ENCODE results near the gene HHEX. TPM values are rescaled to one million over a fixed set of nuclear protein-coding genes. Genes with fewer than 3 reads are reported as not detected.
"Not testable (repeated sequence)": the region's sequence is repeated elsewhere in the genome, so short reads cannot be mapped to it uniquely, and the experiment has no call there.

The HHEX gene
- total RNA-seq, 1 experiment from 2014 or later = 2.9 TPM

DNA sequence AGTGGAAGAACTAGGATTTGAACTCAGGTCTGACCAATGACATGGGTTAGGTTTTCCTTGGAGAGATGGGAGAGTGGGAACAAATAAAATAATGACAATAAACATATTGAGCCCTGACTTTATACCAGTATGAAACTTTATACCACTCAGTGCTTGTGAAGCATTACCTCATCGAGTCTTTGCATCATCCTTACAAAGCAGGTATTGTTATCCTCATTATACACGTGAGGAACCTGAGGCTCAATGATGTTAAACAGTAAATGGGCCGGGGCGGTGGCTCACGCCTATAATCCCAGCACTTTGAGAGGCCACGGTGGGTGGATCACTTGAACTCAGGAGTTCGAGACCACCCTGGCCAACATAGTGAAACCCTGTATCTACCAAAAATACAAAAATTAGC, 47.7 kb downstream of the HHEX start:
- no peak overlapping the region for H3K27ac ChIP-seq
- no peaks in the 10 kb centered on the region for H3K9me3 ChIP-seq (replicated peaks)
- DNase-seq = no peak
- no peaks in the 10 kb centered on the region for H3K36me3 ChIP-seq
- H3K27me3 ChIP-seq = no peaks in the 10 kb centered on the region
- H3K4me3 ChIP-seq = no peak overlapping the region
- H3K4me1 ChIP-seq = no peaks in the 10 kb centered on the region

DNA sequence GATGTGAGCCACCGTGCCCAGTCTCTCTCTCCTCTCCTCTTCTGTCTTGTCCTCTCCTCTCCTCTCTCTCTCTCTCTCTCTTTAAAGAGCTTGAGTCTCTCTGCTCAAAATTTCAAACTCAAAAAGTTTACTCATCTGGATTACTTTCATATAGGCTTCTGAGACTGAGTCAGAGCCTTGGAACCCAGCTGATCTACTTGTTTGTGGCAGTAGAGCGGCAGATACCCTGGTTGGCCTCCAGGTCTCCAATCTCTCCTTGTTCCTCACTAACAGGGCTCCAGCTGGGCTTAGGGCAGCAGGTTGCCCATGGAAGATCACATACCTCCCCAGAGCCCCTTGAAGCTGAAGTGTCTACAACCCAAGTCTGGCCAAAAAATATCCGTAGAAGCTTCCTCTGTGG, 51.0 kb downstream of the HHEX start:
- no peak for DNase-seq

DNA sequence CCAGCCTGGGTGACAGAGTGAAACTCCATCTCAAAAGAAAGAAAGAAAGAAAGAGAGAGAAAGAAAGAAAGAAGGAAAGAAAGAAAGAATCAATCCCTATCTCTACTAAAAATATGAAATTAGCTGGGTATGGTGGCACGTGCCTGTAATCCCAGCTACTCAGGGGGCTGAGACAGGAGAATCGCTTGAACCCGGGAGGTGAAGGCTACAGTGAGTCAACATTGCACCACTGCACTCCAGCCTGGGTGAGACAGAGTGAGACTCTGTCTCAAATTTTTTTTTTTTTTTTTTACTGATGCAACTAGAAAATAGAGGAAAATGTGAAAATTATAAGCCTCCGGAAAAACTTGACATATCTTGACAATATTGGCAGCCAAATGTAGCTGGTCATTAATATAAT, 52.0 kb downstream of the HHEX start:
- not testable (repeated sequence) for DNase-seq, H3K4me3 ChIP-seq

More for the DNA sequence above, 51.0 kb downstream of the HHEX start:
- H3K4me3 ChIP-seq = no peak overlapping the region
- no peaks in the 10 kb centered on the region for H3K36me3 ChIP-seq
- H3K9me3 ChIP-seq (replicated peaks) = no peaks in the 10 kb centered on the region
- H3K4me1 ChIP-seq = no peaks in the 10 kb centered on the region
- H3K27ac ChIP-seq = no peak overlapping the region
- no peaks in the 10 kb centered on the region for H3K27me3 ChIP-seq

GRCh38 chr10:92742331-92743228, 52.8 kb downstream of the HHEX start:
- Histone ChIP-seq H3K9me3 (replicated peaks) (no peaks in the 10 kb centered on the region), H3K4me3 (no peak overlapping the region), H3K27me3 (no peaks in the 10 kb centered on the region), H3K27ac (no peak overlapping the region), H3K4me1 (no peaks in the 10 kb centered on the region), H3K36me3 (no peaks in the 10 kb centered on the region)
- DNase-seq = no peak

More for the DNA sequence above, 52.0 kb downstream of the HHEX start:
- not testable (repeated sequence) for H3K9me3 ChIP-seq (replicated peaks); H3K4me1 ChIP-seq; H3K27ac ChIP-seq; H3K36me3 ChIP-seq; H3K27me3 ChIP-seq

Other genes starting within 250 kb of the HHEX start
- 21.5 and 24.8 TPM in 2 replicates for gene IDE, start 115.9 kb upstream of the HHEX start, total RNA-seq (2014; rRNA removed; shearing (Covaris generic))
- 68.3 and 70.5 TPM in 2 replicates for gene KIF11, start 96.8 kb upstream of the HHEX start, total RNA-seq (2014; rRNA removed; shearing (Covaris generic))
- 5.9 and 8.0 TPM in 2 replicates for gene EXOC6, start 158.6 kb downstream of the HHEX start, total RNA-seq (2014; rRNA removed; shearing (Covaris generic))

Measured in SJCRH30 (cell line).